ENCODE data around the gene CACNA1S.

CACNA1S gene

DNA sequence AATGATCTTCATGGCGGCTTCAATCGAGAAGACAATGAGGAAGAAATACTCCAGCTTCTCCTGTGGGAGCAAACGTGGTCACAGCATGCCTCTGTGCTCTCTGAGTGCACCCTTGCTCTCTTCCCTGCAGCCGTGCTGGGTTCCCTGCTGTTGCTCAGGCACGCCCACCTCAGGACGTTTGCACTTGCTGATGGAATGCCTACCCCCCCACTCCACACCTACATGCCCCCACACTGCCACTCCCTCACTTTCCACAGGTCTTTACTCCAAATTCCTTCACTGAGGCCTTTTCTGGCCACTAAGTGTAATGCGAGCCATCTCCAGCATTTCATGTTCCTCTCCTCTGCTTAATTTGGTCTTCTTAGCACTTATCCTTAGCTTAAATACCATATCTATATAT is 18.3 kb downstream of the CACNA1S start:
- DNase-seq, result no peak

DNA sequence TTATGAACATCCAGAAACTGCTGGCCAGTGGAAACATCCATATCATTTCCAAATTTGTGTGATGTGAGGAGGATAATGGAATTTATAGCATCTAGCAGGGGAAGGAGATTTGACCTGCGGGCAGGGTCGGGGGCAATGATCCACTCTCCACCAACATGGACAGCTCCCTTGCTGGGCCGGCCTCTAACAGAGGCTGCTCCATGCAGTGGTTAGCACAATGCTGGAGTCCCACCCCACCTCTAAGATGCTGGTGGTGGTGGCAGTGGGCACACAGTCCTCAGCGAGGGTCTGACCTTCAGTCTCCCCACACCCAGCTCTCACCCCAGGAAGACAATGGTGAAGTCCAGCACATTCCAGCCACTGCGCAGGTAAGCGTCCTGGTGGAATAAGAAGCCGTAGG is 18.7 kb downstream of the CACNA1S start:
- DNase-seq, result no peak

DNA sequence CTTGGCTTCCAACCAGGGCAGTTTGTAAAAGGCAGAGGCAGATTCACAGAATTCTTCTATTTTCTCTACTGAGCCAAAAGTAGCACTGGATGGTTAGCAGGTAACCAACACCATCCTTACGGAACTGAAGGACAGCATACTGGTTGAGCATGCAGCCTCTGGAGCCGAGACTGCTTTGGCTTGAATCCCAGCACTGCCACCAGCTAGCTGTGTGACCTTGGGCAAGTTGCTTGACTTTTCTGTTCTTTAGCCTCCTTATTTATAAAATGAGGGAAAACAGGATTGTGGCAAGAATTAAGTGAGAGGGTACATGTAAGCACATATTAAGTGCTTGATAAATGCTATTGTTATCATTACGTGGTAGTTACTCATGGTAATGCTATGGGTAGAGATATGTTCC is 19.5 kb downstream of the CACNA1S start:
- DNase-seq, result no peak

DNA sequence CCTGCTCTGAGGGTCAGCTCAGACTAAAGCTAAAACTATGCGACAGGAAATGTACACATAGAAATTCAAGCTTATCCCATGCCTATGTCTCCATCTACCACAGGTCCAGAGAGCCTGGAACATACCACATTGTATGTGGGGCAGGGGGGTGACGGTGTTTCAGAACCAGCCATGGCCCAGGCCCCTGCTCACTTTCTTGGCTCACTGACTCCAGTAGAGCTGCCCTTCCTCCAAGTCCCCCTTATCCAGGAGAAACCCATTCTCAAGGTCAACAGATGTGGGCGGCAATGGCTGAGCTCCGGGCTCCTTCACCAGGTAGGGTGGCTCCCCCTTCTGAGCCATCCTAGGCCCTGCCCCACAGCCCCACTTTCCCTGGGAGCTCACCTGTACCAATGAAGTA is 21.0 kb downstream of the CACNA1S start:
- DNase-seq, result no peak

DNA sequence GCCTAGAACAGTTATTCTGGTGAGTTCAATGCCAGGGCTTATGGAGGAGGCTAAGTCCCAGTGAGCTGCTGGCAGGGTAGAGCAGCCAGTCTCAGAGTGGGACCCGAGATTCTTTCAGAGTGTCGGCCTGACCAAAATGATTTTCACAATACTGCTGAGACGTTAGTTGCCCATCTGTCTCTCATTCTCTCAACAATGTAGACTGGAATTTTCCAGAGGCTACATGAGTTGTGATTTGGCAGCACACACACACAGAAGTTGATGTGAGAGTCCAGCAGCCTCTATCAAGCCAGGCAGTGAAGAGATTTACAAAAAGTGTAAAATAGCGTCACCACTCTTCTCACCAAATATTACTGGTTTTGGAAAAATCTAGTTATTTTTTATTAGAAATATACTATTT is 21.7 kb downstream of the CACNA1S start:
- DNase-seq, result no peak

DNA sequence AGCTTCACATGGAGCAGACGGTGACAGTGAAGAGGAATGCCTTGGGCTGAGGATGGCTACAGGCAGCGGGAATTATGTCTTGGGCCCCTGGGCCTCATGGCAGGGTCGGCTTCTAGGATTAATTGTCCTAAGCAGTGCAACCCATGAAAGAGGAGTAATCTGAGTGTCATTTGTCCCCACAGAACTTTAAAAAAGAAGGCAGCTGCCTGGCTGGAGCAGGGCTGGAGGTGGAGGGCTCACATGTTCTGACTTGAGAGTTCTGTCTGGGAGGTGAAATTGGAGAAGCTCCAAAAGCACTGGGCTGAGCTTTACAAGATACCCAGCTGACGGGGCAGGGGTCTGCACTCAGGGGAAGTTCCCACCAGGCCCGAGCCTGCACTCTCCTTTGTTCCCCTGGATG is 22.6 kb downstream of the CACNA1S start:
- DNase-seq, result no peak

DNA sequence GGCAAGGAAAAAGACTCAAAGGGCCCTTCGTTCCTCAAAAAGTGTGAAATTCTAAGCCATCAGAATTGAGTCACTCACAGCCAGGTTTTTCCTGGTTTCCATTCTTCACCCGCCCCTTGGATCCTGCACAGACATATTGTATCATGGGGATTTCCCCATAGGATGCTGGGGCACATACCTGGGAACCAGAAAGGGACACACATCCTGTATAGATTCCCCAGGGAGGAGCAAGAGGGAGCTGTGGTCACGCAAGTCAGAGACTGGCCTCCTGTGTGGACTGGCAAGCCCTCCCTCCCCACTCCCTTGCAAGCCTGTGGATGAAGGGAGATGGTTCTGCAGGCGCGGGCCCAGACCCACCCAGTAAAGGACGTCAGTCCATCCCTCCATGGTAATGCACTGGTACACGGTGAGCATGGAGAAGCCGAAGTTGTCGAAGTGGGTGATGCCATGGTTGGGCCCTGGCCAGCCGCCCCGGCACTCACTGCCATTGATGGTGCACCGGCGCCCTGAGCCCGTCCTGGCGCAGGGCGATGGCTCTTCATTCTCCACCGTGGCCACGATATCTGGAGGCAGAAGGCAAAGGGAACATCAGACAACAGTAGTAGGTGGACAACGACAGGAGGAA is 23.2 kb downstream of the CACNA1S start:
- DNase-seq, result no peak

DNA sequence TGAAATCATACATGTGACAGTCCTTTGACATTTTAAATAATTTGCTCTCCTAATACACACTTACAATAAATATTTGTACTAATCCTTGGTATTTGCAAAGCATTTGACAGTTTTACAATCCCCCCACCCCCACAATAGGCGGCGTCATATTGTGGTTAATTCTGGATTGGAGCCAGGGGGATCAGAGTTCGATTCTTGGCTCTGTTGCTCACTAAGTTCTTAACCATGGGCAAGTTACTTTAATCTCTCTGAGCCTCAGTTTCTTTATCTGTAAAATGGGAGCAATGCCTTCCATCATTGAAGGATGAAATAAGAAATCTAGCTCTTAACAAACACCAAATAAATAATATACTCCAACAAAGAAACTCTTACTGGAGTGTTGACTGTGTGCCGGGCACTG is 23.8 kb downstream of the CACNA1S start:
- no peak for DNase-seq

DNA sequence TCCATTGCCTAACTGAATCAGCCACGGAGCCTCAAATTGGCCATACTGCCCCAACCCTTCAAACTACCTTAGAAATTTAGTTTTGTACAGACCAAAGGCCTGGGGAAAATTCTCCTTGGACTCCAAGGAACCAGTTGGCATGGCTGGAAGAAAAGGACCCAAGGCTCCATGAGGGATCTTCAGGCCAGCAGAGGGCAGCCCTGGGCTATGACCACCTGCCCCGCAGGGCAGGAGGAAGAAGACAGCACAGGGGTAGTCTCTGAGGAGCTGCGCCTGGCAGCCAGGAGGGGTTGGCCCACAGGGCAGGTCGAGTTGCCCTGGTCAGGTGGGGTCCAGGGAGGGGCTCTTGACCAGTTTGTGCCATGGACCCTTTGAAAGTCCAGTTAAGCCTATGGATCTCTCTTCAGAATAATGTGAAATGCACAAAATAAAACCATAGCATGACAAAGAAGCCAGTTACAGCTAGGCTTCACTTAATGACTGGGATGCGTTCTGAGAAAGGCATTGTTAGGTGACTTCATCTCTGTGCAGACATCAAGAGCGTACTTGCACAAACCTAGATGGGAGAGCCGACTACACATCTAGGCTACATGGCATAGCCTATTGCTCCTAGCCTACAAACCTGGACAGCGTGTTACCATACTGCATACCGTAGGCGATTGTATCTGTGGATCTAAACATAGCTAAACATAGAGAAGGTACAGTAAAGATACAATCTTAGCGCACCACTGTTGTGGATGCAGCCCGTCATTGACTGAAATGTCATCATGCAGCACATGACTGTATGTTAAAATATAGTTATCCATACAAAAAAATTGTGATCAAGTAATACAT is 26.1 kb downstream of the CACNA1S start:
- peak in 25 of 56 donors; percentile 6 to 68 (median 30) for DNase-seq

DNA sequence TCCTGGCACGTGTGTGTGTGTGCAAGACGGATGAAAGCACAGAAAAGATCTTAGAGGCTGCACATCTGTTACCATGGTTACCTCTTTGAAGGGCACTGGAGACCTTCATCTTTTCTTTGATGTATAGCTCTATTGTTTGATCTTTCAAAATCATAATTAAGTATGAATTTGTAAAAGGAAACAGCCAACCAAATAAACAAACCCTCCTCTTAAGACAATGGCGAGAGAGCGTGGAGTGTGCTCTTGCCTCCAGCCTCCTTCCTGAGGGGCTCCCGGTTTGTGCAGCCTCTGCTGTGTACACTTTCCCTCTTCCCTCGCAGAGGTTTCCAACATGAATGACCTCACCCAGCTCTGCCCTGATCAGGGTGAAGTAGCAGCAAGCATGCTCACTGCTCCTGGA is 27.9 kb downstream of the CACNA1S start:
- no peak for DNase-seq

DNA sequence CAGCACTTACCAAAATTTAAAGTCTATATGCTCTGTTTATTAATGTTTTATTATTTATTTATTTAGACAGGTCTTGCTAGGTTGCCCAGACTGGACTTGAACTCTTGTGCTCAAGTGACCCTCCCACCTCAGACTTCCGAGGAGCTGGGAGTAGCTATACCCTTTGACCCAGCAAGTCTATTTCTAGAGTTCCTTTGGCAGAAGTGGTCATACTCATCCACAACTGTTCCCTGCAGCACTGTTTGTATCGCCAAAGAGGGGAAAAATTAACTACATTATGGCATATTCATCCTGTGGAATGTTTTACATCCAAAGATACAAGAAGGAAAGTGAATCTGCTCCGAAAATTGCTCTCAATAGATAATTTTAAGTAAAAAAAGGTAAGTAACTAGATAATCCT is 28.5 kb downstream of the CACNA1S start:
- DNase-seq, result no peak

DNA sequence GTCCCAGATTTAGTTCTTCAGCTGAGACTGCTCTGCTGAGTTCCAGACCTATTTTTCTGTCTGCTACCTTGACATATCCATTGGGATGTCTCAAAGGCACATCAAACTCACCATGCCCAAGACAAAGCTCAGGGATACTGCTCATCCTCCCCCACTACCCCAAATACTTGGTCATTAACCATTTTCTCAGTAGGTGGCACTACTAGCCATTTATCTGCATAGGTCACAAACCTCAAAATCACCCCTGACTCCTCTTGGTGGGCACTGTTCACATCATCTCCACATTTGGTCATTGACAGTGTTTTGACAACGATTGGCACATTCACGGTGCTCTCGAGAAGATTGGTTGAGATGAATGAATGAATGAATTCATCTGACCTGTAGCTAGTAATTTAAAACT is 32.1 kb downstream of the CACNA1S start:
- DNase-seq, result no peak

DNA sequence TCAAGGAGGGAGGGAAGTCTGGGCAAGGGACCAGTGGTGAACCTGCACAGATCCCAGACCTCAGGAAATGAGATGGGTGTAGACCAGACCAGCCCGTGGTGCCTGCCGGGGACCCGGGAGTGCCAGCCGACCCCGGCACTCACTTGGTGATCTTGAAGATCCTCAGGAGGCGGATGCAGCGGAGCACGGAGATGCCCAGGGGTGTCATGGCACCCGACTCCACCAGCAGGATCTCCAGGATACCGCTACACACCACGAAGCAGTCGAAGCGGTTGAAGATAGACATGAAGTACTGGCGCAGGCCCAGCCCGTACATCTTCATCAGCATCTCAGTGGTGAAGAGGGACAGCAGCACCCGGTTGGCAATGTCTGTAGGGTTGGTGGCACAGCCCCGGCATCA is 34.5 kb downstream of the CACNA1S start:
- no peak for DNase-seq

DNA sequence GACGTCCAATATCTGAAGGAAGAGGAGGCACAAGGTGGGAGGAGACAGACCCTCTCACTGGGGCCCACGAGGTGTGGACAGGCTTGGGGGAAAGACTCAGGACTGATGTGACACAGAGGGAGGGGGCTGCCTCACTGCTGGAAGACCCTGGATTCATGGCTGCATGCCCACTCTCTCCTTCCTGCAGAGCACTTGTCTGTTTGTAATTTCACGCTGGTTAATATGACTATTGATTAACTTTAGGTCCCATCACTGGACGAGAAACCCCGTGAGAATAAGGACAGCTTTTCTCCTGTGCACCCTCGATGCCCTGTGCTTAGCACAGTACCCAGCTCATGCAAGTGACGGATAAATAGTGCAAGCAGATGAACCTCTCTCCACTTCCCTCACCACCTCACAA is 35.1 kb downstream of the CACNA1S start:
- no peak for DNase-seq

DNA sequence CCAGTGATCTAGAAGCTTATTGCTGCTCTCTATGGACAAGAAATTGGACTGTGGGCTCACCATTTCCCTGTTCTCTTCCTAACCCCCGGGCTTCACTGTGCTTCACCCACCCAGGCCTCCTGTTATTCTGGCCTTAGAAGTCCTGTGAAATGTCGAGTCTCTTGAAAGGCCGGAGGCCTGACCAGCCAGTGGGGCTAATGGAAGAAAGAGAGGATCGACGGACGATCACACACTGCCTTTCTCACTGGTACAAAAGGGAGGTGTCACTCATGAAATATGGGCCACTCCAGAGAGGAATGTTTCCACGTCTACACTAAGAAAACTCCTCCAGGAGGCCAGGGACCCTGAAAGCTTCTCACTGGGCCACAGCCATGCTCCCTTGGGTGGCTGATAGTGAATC is 36.1 kb downstream of the CACNA1S start:
- DNase-seq, result no peak

DNA sequence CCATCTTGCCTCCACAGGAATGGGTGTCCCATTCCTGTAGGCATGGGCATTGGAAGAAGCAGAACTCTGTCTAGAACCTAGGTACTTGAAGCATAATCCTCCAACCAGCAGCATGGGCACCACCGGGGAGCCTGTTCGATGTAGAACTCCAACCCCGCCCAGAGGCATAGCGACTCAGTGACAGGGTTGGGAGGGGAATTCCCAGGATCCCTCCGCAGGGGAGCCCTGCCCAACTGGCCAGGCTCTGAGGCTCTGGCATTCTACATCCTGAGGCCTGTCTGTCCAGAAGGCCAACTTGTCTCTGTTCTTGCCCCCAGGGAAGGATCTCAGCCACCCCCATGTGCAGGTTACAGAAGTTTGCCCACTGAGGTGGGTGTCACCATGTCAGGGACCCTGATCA is 38.2 kb downstream of the CACNA1S start:
- no peak for DNase-seq

DNA sequence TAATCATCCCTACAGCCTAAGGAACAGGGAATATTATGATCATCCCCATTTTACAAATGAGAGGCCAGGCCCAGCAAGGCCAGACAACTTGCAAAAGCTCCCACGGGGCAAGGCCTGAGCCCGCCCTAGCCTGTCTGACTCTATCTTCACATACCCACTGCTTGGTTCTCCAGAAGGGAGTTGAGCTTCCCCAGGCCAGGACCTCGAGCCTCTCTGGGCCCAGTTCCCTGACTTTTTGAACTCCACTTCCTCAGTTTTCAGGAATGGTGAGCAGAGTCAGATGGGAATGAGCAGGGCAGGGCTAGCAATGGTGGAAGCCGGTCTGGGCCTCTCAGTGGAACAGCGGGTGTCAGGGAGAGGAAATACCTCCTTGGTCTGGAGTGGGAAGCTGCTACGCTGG is 39.3 kb downstream of the CACNA1S start:
- no peak for DNase-seq

DNA sequence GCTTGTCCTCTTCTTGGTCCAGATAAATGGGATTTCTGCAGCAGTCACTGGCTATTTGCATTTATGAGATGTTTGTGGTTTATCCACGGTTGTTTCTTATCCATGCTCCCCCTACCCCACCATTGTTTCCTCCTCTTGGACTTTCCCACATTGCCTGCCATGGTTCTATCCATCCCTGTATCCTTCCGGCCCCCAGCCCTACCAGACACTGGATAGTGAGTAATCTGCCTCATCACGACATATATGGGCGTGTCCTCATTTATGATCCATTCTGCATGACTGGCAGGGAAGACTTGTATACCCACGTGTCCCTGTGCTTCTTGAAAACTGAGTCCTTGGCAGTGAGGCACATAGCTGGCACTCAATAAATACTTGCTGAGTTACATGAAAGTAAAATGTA is 40.1 kb downstream of the CACNA1S start:
- no peak for DNase-seq

DNA sequence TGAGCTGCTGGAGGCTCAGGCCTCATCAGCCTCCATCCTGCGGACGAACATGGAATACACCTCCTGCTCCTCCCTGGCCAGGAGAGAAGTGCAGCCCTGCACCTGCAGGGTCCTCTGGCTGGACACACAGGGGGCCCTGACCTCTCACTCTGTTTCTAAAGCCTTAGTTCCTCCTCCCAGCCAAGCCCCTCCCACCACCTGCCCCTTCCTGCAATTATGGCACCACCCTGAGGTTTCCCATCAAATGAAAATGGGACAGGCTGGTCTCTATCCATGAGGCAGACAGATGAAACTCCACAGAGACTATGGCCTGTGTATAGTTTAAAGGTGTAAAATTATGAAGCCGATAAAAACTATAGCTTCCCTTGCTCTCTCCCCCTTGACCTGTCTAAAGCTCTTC is 42.6 kb downstream of the CACNA1S start:
- no peak for DNase-seq

DNA sequence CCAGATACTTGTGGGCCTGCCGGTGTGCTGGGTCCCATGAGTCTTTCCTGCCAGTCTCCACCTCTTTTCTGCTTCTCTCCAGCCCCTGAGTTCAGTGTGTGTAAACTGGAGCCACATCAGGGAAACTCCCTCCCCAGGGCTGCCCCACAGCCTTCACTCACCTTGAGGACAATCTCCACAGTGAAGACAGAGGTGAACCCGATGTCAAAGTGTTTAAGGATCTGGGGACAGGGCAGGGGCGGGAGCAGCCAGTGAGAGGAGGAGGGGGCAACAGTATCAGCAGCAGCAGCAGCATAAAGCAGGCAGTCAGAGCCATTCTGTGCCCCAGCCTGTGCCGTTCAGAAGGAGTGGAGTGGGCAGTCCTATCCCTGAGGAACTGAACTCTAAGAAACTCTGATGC is 43.2 kb downstream of the CACNA1S start:
- no peak for DNase-seq

DNA sequence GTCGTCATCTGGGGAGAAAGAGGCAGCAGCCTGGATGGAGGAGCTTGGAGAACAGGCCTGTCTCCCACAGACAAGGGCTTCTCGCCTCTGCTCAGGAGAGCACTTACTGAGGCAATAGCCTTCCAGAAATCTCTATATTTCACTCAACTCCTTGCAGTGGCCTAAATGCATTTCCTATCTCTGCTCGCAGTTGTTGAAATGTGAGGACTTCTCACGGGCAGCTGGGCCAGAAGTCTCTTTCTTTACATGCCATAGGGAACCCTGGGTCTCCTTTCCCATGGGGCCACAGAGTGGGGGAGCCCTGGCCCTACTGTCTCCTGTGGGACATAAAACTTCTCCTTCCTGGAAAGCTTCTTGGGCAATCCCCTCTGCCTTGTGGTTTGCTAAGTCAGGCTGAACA is 45.2 kb downstream of the CACNA1S start:
- DNase-seq, result no peak

DNA sequence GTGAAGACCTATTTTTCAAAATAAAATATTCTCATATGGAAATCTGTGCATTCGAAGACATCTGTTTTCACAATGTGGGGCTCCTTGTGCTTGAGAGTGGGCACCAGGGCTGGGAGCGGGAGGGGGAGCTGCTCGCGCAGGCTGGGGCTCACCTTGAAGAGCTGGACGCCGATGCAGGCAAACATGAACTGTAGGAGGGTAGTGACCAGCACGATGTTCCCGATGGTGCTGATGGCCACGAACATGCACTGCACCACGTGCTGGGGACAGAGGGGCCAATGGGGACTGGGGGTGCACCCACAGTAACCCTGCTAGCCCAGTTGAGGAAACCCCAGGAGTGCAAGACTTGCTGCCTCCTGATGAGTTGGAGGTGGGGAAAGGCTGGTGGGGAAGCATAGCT is 46.5 kb downstream of the CACNA1S start:
- DNase-seq, result no peak

DNA sequence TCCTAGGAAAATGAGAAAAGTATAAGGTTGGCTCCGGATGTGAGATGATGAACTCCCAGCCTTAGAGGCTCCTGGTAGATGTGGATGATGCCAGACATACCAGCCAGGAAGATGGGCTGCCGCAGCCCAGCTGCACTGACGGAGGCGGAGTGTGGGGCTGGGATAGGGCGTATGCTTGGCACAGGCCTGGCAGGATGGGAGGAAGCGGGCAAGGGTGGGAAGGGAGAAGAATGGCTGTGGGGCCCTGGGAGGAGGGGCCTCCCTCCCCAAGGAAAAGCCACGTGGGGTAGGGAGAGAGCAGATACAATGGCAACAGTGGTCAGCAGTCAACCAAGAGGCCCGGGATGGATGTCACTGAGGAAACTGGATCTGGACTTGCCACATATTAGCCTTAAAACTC is 47.4 kb downstream of the CACNA1S start:
- no peak for DNase-seq

Data from amygdala (tissue), 56 donors.